Transverse colon (tissue), 4 donors: Measurements from ENCODE around the gene ERC2.

Experiments
- CTCF ChIP-seq, 5 experiments: fragments of 200-600 bp in 3 of 5; fragments of 450-650 bp in 2 of 5; sonication (generic) in 3 of 5; IDR thresholded peaks; 1 replicate in 2 of 5; 2 replicates in 3 of 5; pipeline ENCODE4 v1.5.1; 2016 to 2017; ENCODE audit warnings: antibody characterized with exemption in 5 of 5, inconsistent platforms in 3 of 5, mild to moderate bottlenecking in 2 of 5, moderate library complexity in 1 of 5
- EP300 ChIP-seq: sonication (generic); formaldehyde crosslinking; IDR thresholded peaks from one replicate; pipeline ENCODE4 v1.6.1; 2017; ENCODE audit warnings: antibody characterized with exemption, low read depth
- POLR2AphosphoS5 ChIP-seq, 3 donors: sonication (generic); formaldehyde crosslinking; IDR thresholded peaks; one replicate each; pipeline ENCODE4 v1.6.1; 2016; ENCODE audit warnings: antibody characterized with exemption in 3 of 3

GRCh38 chr3:55538158-55538557, 930.1 kb downstream of the ERC2 start:
- TF ChIP-seq EP300 = no peak
- TF ChIP-seq POLR2AphosphoS5 (IDR thresholded peaks at IDR 0.05) = no peak
- TF ChIP-seq CTCF (IDR thresholded peaks at IDR 0.05) = no peak
